ENCODE data around the gene MAST4.

DNA sequence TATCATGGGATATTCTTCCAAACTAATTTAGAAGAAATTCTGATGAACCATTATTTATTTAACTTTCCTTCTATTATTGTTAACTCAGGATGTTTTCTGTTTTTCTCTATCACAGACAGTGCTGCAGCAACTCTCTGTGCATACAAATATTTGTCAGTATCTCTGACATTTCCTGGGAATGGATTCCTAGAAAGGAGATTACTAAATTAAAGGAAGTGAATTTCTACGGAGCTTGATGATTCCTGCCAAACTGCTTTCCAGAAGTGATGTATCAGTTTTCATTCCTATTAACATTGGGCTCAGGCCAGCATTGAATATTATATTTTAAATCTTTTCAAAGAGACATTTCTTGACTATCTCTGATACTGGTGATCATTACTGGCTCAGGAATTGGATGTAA, 26.0 kb upstream of the MAST4 start:
- TF ChIP-seq POLR2A (IDR thresholded peaks at IDR 0.05): no peak
- TF ChIP-seq, protein P1, sequence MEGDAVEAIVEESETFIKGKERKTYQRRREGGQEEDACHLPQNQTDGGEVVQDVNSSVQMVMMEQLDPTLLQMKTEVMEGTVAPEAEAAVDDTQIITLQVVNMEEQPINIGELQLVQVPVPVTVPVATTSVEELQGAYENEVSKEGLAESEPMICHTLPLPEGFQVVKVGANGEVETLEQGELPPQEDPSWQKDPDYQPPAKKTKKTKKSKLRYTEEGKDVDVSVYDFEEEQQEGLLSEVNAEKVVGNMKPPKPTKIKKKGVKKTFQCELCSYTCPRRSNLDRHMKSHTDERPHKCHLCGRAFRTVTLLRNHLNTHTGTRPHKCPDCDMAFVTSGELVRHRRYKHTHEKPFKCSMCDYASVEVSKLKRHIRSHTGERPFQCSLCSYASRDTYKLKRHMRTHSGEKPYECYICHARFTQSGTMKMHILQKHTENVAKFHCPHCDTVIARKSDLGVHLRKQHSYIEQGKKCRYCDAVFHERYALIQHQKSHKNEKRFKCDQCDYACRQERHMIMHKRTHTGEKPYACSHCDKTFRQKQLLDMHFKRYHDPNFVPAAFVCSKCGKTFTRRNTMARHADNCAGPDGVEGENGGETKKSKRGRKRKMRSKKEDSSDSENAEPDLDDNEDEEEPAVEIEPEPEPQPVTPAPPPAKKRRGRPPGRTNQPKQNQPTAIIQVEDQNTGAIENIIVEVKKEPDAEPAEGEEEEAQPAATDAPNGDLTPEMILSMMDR (IDR thresholded peaks at IDR 0.05): no peak

Measured in esophagus squamous epithelium (tissue), 4 donors.